Stimulated activated CD8-positive, alpha-beta memory T cell treated with anti-CD3 and anti-CD28 coated beads, Interleukin-4, amount 100 ng/mL, for 1 hour (primary cell): Measurements from ENCODE around the gene ITM2B.
"Not testable (repeated sequence)": the region's sequence is repeated elsewhere in the genome, so short reads cannot be mapped to it uniquely, and the experiment has no call there.

Source experiments
- DNase-seq, 2 donors: peaks; one replicate each; pipeline ENCODE4 v3.0.0-alpha.2; 2020; ENCODE audit warnings: low read depth in 2 of 2, low spot score in 1 of 2

ITM2B gene

GRCh38 chr13:48233046-48233888, at the start of gene ITM2B:
TSS of gene ITM2B (plus strand) at chr13:48233206. CDS start at chr13:48233361, 155 bp downstream.
- DNase-seq, result peak in 1 of 2 donors; percentile 50

GRCh38 chr13:48184260-48184659, 48.7 kb upstream of the ITM2B start:
- DNase-seq, result no peak

- DNase-seq, result no peak
Observed at GRCh38 chr13:48185018-48185417, 48.0 kb upstream of the ITM2B start.

GRCh38 chr13:48186722-48187121, 46.3 kb upstream of the ITM2B start:
- DNase-seq, result no peak

- no peak for DNase-seq
Observed at GRCh38 chr13:48188131-48188530, 44.9 kb upstream of the ITM2B start.

- DNase-seq, result no peak
Observed at GRCh38 chr13:48188601-48189000, 44.4 kb upstream of the ITM2B start.

GRCh38 chr13:48189171-48189570, 43.8 kb upstream of the ITM2B start:
- DNase-seq, result no peak

- DNase-seq, result no peak
Observed at GRCh38 chr13:48192411-48192935, 40.5 kb upstream of the ITM2B start.

- no peak for DNase-seq
Observed at GRCh38 chr13:48194379-48194754, 38.6 kb upstream of the ITM2B start.

- DNase-seq, result no peak
Observed at GRCh38 chr13:48199404-48199946, 33.5 kb upstream of the ITM2B start.

GRCh38 chr13:48201044-48201443, 32.0 kb upstream of the ITM2B start:
- no peak for DNase-seq

GRCh38 chr13:48207207-48207606, 25.8 kb upstream of the ITM2B start:
- not testable (repeated sequence) for DNase-seq

GRCh38 chr13:48210178-48210577, 22.8 kb upstream of the ITM2B start:
- DNase-seq, result no peak

- DNase-seq, result no peak
Observed at GRCh38 chr13:48214519-48215121, 18.4 kb upstream of the ITM2B start.

GRCh38 chr13:48215511-48216203, 17.3 kb upstream of the ITM2B start:
- DNase-seq, result not testable (repeated sequence)

- no peak for DNase-seq
Observed at GRCh38 chr13:48216204-48216711, 16.7 kb upstream of the ITM2B start.

GRCh38 chr13:48220592-48220980, 12.4 kb upstream of the ITM2B start:
- DNase-seq, result no peak

GRCh38 chr13:48220981-48221685, 11.9 kb upstream of the ITM2B start:
- DNase-seq, result no peak

GRCh38 chr13:48221686-48222187, 11.3 kb upstream of the ITM2B start:
- no peak for DNase-seq
